GM21381 (cell line): ENCODE data around the gene TBC1D2.

Experiments
- ATAC-seq: cut with Tn5 transposase; IDR thresholded peaks from one replicate; pipeline ENCODE4 v1.9.1; 2021; ENCODE audit warnings: mild to moderate bottlenecking, moderate library complexity; ENCODE audit not compliant: unreplicated experiment

The TBC1D2 gene

GRCh38 chr9:98172604-98173003 lies 82.8 kb downstream of the TBC1D2 start:
- no peak for ATAC-seq

- ATAC-seq: no peak
Measured at GRCh38 chr9:98171176-98171925, 84.1 kb downstream of the TBC1D2 start.

- peak; percentile 98 for ATAC-seq
Measured at GRCh38 chr9:98168941-98169488, 86.4 kb downstream of the TBC1D2 start.

- no peak for ATAC-seq
Measured at GRCh38 chr9:98168153-98168780, 87.2 kb downstream of the TBC1D2 start.

GRCh38 chr9:98164912-98165311 lies 90.5 kb downstream of the TBC1D2 start:
- no peak for ATAC-seq

GRCh38 chr9:98162613-98163012 lies 92.8 kb downstream of the TBC1D2 start:
- no peak for ATAC-seq

GRCh38 chr9:98161851-98162250 lies 93.6 kb downstream of the TBC1D2 start:
- ATAC-seq: no peak

- no peak for ATAC-seq
Measured at GRCh38 chr9:98159790-98160189, 95.7 kb downstream of the TBC1D2 start.

GRCh38 chr9:98159301-98159700 lies 96.1 kb downstream of the TBC1D2 start:
- no peak for ATAC-seq

GRCh38 chr9:98158071-98158831 lies 97.2 kb downstream of the TBC1D2 start:
- ATAC-seq: no peak

GRCh38 chr9:98157372-98157771 lies 98.1 kb downstream of the TBC1D2 start:
- no peak for ATAC-seq

- no peak for ATAC-seq
Measured at GRCh38 chr9:98154678-98155077, 100.8 kb downstream of the TBC1D2 start.

GRCh38 chr9:98152526-98152925 lies 102.9 kb downstream of the TBC1D2 start:
- ATAC-seq: no peak

GRCh38 chr9:98150721-98151120 lies 104.7 kb downstream of the TBC1D2 start:
- no peak for ATAC-seq

GRCh38 chr9:98150164-98150563 lies 105.3 kb downstream of the TBC1D2 start:
- no peak for ATAC-seq

GRCh38 chr9:98149422-98149821 lies 106.0 kb downstream of the TBC1D2 start:
- no peak for ATAC-seq
